WTC11 (cell line): ENCODE data around the gene RASAL2.

Experiments used
- AFF4 ChIP-seq: sonication (generic); formaldehyde crosslinking; IDR thresholded peaks from 2 replicates; pipeline ENCODE4 v1.8.1; 2023; ENCODE audit warnings: mild to moderate bottlenecking, missing genetic modification reagents, borderline replicate concordance
- CREB1 ChIP-seq: sonication (generic); formaldehyde crosslinking; IDR thresholded peaks from 2 replicates; pipeline ENCODE4 v1.8.0; 2023; ENCODE audit warnings: mild to moderate bottlenecking, missing genetic modification reagents
- CREM ChIP-seq: sonication (generic); formaldehyde crosslinking; IDR thresholded peaks from 2 replicates; pipeline ENCODE4 v1.8.1; 2022; ENCODE audit warnings: mild to moderate bottlenecking, missing genetic modification reagents, moderate library complexity
- GTF2I ChIP-seq: fragments of 250-450 bp; sonication (Bioruptor Pico); conservative IDR thresholded peaks from 2 replicates; pipeline ENCODE4 v1.4.0; 2021; ENCODE audit warnings: mild to moderate bottlenecking
- NFYB ChIP-seq: sonication (generic); formaldehyde crosslinking; conservative IDR thresholded peaks from 2 replicates; pipeline ENCODE4 v1.8.0; 2022; ENCODE audit warnings: low read depth, missing genetic modification reagents
- PRDM15 ChIP-seq: sonication (generic); formaldehyde crosslinking; IDR thresholded peaks from 2 replicates; pipeline ENCODE4 v1.8.0; 2022; ENCODE audit warnings: missing genetic modification reagents
- RELA ChIP-seq: sonication (generic); formaldehyde crosslinking; IDR thresholded peaks from 2 replicates; pipeline ENCODE4 v1.8.1; 2022; ENCODE audit warnings: missing genetic modification reagents, mild to moderate bottlenecking, borderline replicate concordance
- TCF7 ChIP-seq: sonication (generic); formaldehyde crosslinking; IDR thresholded peaks from 2 replicates; pipeline ENCODE4 v1.8.0; 2022; ENCODE audit warnings: mild to moderate bottlenecking, low read depth, missing genetic modification reagents, moderate library complexity
- ZNF138 ChIP-seq: sonication (generic); formaldehyde crosslinking; conservative IDR thresholded peaks from 2 replicates; pipeline ENCODE4 v1.8.1; 2022; ENCODE audit warnings: mild to moderate bottlenecking, moderate library complexity, missing genetic modification reagents
- TF ChIP-seq, protein P1 (sequence below): fragments of 200-600 bp; IDR thresholded peaks from 2 replicates; pipeline ENCODE4 v1.8.0; 2022; ENCODE audit warnings: antibody characterized with exemption
- TF ChIP-seq, protein P2 (sequence below): sonication (generic); formaldehyde crosslinking; IDR thresholded peaks from 2 replicates; pipeline ENCODE4 v1.8.1; 2023; ENCODE audit warnings: mild to moderate bottlenecking, missing genetic modification reagents, moderate library complexity

GRCh38 chr1:178341261-178341956 lies 247.5 kb downstream of the RASAL2 start:
- no peak for TF ChIP-seq ZNF138 (CRISPR knock-in tag)
- no peak for TF ChIP-seq AFF4 (CRISPR knock-in tag)
- TF ChIP-seq, protein P1, sequence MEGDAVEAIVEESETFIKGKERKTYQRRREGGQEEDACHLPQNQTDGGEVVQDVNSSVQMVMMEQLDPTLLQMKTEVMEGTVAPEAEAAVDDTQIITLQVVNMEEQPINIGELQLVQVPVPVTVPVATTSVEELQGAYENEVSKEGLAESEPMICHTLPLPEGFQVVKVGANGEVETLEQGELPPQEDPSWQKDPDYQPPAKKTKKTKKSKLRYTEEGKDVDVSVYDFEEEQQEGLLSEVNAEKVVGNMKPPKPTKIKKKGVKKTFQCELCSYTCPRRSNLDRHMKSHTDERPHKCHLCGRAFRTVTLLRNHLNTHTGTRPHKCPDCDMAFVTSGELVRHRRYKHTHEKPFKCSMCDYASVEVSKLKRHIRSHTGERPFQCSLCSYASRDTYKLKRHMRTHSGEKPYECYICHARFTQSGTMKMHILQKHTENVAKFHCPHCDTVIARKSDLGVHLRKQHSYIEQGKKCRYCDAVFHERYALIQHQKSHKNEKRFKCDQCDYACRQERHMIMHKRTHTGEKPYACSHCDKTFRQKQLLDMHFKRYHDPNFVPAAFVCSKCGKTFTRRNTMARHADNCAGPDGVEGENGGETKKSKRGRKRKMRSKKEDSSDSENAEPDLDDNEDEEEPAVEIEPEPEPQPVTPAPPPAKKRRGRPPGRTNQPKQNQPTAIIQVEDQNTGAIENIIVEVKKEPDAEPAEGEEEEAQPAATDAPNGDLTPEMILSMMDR, result no peak
- TF ChIP-seq GTF2I (CRISPR knock-in tag), result no peak
- no peak for TF ChIP-seq CREM (CRISPR knock-in tag)
- TF ChIP-seq CREB1, result no peak
- TF ChIP-seq RELA (CRISPR knock-in tag), result no peak
- no peak for TF ChIP-seq PRDM15
- no peak for TF ChIP-seq TCF7 (CRISPR knock-in tag)
- TF ChIP-seq, protein P2, sequence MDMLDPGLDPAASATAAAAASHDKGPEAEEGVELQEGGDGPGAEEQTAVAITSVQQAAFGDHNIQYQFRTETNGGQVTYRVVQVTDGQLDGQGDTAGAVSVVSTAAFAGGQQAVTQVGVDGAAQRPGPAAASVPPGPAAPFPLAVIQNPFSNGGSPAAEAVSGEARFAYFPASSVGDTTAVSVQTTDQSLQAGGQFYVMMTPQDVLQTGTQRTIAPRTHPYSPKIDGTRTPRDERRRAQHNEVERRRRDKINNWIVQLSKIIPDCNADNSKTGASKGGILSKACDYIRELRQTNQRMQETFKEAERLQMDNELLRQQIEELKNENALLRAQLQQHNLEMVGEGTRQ (CRISPR knock-in tag), result no peak
- no peak for TF ChIP-seq NFYB
